GM12878 (cell line): ENCODE data around the gene PDZD2. TPM values are rescaled to one million over a fixed set of nuclear protein-coding genes. Genes with fewer than 3 reads are reported as not detected.

Source experiments
- ATAC-seq: fragments of 200-7000 bp; cut with Tn5 transposase; 3 replicates; pipeline ENCODE4 v1.9.1; 2020; ENCODE audit warnings: mild to moderate bottlenecking, moderate library complexity
- BruUV-seq: library from RNA; stranded (reverse); fragments of 400-500 nt; replicated peaks from 2 replicates; lab custom pipeline; 2021; lab: Mats Ljungman, UMichigan
- CTCF ChIA-PET: fragments of 300-600 bp; sonication (Branson Sonifier 250); formaldehyde crosslinking; extraction: SDS; loops from one replicate; lab custom pipeline; 2021; ENCODE audit warnings: inconsistent platforms; lab: Yijun Ruan, JAX
- POLR2A ChIA-PET: fragments of 350-600 bp; formaldehyde crosslinking; extraction: SDS; loops from one replicate; lab custom pipeline; 2021; ENCODE audit warnings: inconsistent platforms; lab: Charles Lee
- RAD21 ChIA-PET: fragments of 300-600 bp; sonication (Branson Sonifier 250); formaldehyde crosslinking; loops from one replicate; lab custom pipeline; 2023; ENCODE audit warnings: antibody characterized with exemption; ENCODE audit not compliant: unreplicated experiment; lab: Charles Lee
- SMC1A ChIA-PET: fragments of 300-600 bp; sonication (Branson Sonifier 250); formaldehyde crosslinking; loops from one replicate; lab custom pipeline; 2023; ENCODE audit not compliant: unreplicated experiment, uncharacterized antibody; lab: Charles Lee
- DNase-seq: peaks from one replicate; pipeline ENCODE4 v3.0.0-alpha.2; 2011; ENCODE audit warnings: low read depth, low spot score
- FAIRE-seq: peaks from 3 replicates; lab custom pipeline; 2011; peaks lifted over from hg19 to GRCh38; lab: Jason Lieb, UNC
- H2AFZ ChIP-seq: 2 replicates; pipeline ENCODE4 v1.6.0; 2011; ENCODE audit warnings: low read depth, low read length, control low read depth; ENCODE audit not compliant: control insufficient read depth
- H3K27ac ChIP-seq: 2 replicates; pipeline ENCODE4 v1.5.1; 2011; ENCODE audit warnings: control low read depth; ENCODE audit not compliant: control insufficient read depth, insufficient read depth
- H3K27me3 ChIP-seq, 2 experiments: replicated peaks in 1 of 2; 2 replicates each; pipeline versions ENCODE4 v1.6.0 to v1.6.1; 2011; ENCODE audit warnings: low read length in 1 of 2; ENCODE audit not compliant: control insufficient read depth in 2 of 2, insufficient read depth in 2 of 2
- H3K36me3 ChIP-seq, 2 experiments: 2 replicates each; pipeline ENCODE4 v1.5.1; 2011; ENCODE audit warnings: low read length in 1 of 2; ENCODE audit not compliant: control insufficient read depth in 2 of 2, insufficient read depth in 2 of 2
- H3K4me1 ChIP-seq: 2 replicates; pipeline ENCODE4 v1.6.1; 2011; ENCODE audit warnings: mild to moderate bottlenecking, low read length, moderate library complexity, mixed read lengths; ENCODE audit not compliant: control insufficient read depth, insufficient read depth
- H3K4me2 ChIP-seq: 2 replicates; pipeline ENCODE4 v1.6.0; 2011; ENCODE audit warnings: control low read depth; ENCODE audit not compliant: control insufficient read depth, insufficient read depth
- H3K4me3 ChIP-seq: fragments of 200-600 bp; sonication (generic); 2 replicates; pipeline ENCODE4 v1.5.1; 2016
- H3K79me2 ChIP-seq: 2 replicates; pipeline ENCODE4 v1.6.0; 2011; ENCODE audit warnings: low read length; ENCODE audit not compliant: control insufficient read depth, insufficient read depth
- H3K9ac ChIP-seq: 2 replicates; pipeline ENCODE4 v1.8.0; 2011; ENCODE audit warnings: low read length, control low read depth, mixed read lengths; ENCODE audit not compliant: control insufficient read depth, insufficient read depth
- H3K9me3 ChIP-seq: replicated peaks from 3 replicates; pipeline ENCODE4 v1.5.1; 2011; ENCODE audit warnings: mild to moderate bottlenecking, low read length; ENCODE audit not compliant: control insufficient read depth, insufficient read depth
- H4K20me1 ChIP-seq: 2 replicates; pipeline ENCODE4 v1.6.0; 2011; ENCODE audit not compliant: control insufficient read depth, insufficient read depth
- CEBPB ChIP-seq, 2 experiments: fragments of 150-350 bp in 1 of 2; IDR thresholded peaks; 2 replicates each; pipeline ENCODE4 v1.6.1; 2012 to 2014; ENCODE audit warnings: low read depth in 2 of 2, low read length in 2 of 2, borderline replicate concordance in 1 of 2, inconsistent platforms in 1 of 2
- CTCF ChIP-seq, 3 experiments: IDR thresholded peaks in 2 of 3; conservative IDR thresholded peaks in 1 of 3; 2 replicates each; pipeline ENCODE4 v1.5.1; 2011; ENCODE audit warnings: low read depth in 3 of 3, low read length in 3 of 3, mild to moderate bottlenecking in 3 of 3, control low read depth in 2 of 3, moderate library complexity in 2 of 3, inconsistent platforms in 1 of 3, mixed read lengths in 1 of 3; ENCODE audit not compliant: control insufficient read depth in 2 of 3, insufficient read depth in 1 of 3; ENCODE audit errors: extremely low read depth in 1 of 3
- DPF2 ChIP-seq: fragments of 450-650 bp; IDR thresholded peaks from 2 replicates; pipeline ENCODE4 v1.6.1; 2017; ENCODE audit warnings: mild to moderate bottlenecking
- E4F1 ChIP-seq: fragments of 450-650 bp; IDR thresholded peaks from 2 replicates; pipeline ENCODE4 v1.6.1; 2018; ENCODE audit warnings: borderline replicate concordance, mild to moderate bottlenecking; ENCODE audit not compliant: partially characterized antibody
- HDAC2 ChIP-seq: fragments of 200-600 bp; sonication (generic); IDR thresholded peaks from 2 replicates; pipeline ENCODE4 v1.6.1; 2017
- NKRF ChIP-seq: fragments of 450-650 bp; conservative IDR thresholded peaks from 2 replicates; pipeline ENCODE4 v1.6.1; 2017; ENCODE audit warnings: mild to moderate bottlenecking, moderate library complexity
- PAX8 ChIP-seq: fragments of 450-650 bp; IDR thresholded peaks from 2 replicates; pipeline ENCODE4 v1.6.1; 2017; ENCODE audit warnings: mild to moderate bottlenecking, moderate library complexity
- RBBP5 ChIP-seq: fragments of 200-600 bp; sonication (generic); conservative IDR thresholded peaks from 2 replicates; pipeline ENCODE4 v1.6.1; 2016
- RELA ChIP-seq: fragments of 450-650 bp; IDR thresholded peaks from 2 replicates; pipeline ENCODE4 v1.8.0; 2014; ENCODE audit warnings: borderline replicate concordance; ENCODE audit not compliant: partially characterized antibody
- SKIL ChIP-seq: fragments of 450-650 bp; IDR thresholded peaks from 2 replicates; pipeline ENCODE4 v1.6.1; 2017; ENCODE audit warnings: mild to moderate bottlenecking, low read depth, inconsistent platforms; ENCODE audit not compliant: poor library complexity, severe bottlenecking
- SMAD1 ChIP-seq: fragments of 450-650 bp; IDR thresholded peaks from 2 replicates; pipeline ENCODE4 v1.6.1; 2018; ENCODE audit warnings: mild to moderate bottlenecking, low read depth; ENCODE audit not compliant: partially characterized antibody
- SPI1 ChIP-seq: IDR thresholded peaks from 2 replicates; pipeline ENCODE4 v1.6.1; 2011; ENCODE audit warnings: low read depth, mild to moderate bottlenecking, low read length, moderate library complexity, borderline replicate concordance; ENCODE audit not compliant: insufficient read depth
- ZSCAN29 ChIP-seq: fragments of 450-650 bp; IDR thresholded peaks from 2 replicates; pipeline ENCODE4 v1.6.1; 2017; ENCODE audit warnings: mild to moderate bottlenecking, moderate library complexity
- ZZZ3 ChIP-seq: IDR thresholded peaks from 2 replicates; pipeline ENCODE4 v1.6.1; 2011; ENCODE audit warnings: low read depth; ENCODE audit not compliant: control insufficient read depth, insufficient read length
- WGBS: methylation state at CpG from one replicate; pipeline ENCODE4 v1.1.6; 2016; ENCODE audit warnings: low lambda C conversion rate; ENCODE audit not compliant: insufficient replicate concordance, insufficient coverage; ENCODE audit errors: missing lambda C conversion rate; 5-methylcytosine and 5-hydroxymethylcytosine counted together
- in situ Hi-C: fragments of 300-500 bp; cut with MboI; formaldehyde crosslinking; loops from 9 replicates; pipeline ENCODE4 v1.14.3; 2018; ENCODE audit warnings: mixed read lengths
- intact Hi-C: fragments of 100-400 bp; cut with micrococcal nuclease; formaldehyde crosslinking; loops from one replicate; pipeline ENCODE4 v1.14.2; 2022; ENCODE audit not compliant: unreplicated experiment
- polyA plus RNA-seq, 11 experiments: library from polyadenylated mRNA; depleted of rRNA in 4 of 11; unstranded in 6 of 11; stranded (reverse) in 5 of 11; fragments of >200 nt; fragmentation: Nextera tagmentation in 4 of 11; fragmentation: Illumina TruSeq in 1 of 11; extraction: Ambion mirVana in 4 of 11; extraction: Trizol in 1 of 11; gene quantifications; 1 replicate in 1 of 11; 2 replicates in 10 of 11; pipeline versions ENCODE4 v1.2.1 to v1.2.3, GENCODE V29; 2011 to 2016; ENCODE audit warnings: inconsistent platforms in 2 of 11, missing spikeins in 2 of 11, low read depth in 1 of 11
- total RNA-seq, 4 experiments: library from RNA; depleted of rRNA in 3 of 4; stranded (reverse); fragments of >200 nt in 3 of 4; fragmentation: Illumina TruSeq in 1 of 4; extraction: Trizol in 1 of 4; gene quantifications; 2 replicates each; pipeline versions ENCODE4 v1.2.1 to v1.2.3, GENCODE V29; 2013 to 2021

The PDZD2 gene
- total and polyA plus RNA-seq, 10 of the 15 experiments (the other 5 are each of a cell fraction or from before 2014, with no cell fraction given) = 0.01 to 0.58 (median 0.29) TPM; not detected in 3

GRCh38 chr5:32089146-32090000 lies 450.4 kb downstream of the PDZD2 start:
- intact Hi-C loops = no loop called here
- ATAC-seq = no peak
- BruUV-seq = no TSS peak
- CTCF ChIA-PET = interaction anchor here (0.8 kb wide), 1 partner anchor 12 kb away, joined by 3 read pairs; no protein-coding TSS in a partner anchor
- 82% methylated on average over 30 of the region's 30 CpGs for WGBS
- in situ Hi-C loops = no loop called here
- SMC1A ChIA-PET = no interaction called here
- Histone ChIP-seq H3K9me3 (no peaks in the 10 kb centered on the region), H3K79me2 (no peaks in the 10 kb centered on the region), H4K20me1 (no peaks in the 10 kb centered on the region), H3K9ac (no peak overlapping the region), H2AFZ (no peak overlapping the region), H3K4me2 (no peak overlapping the region), H3K27ac (no peak overlapping the region), H3K27me3 (no peaks in the 10 kb centered on the region), H3K36me3 (no peaks in the 10 kb centered on the region), H3K4me3 (no peak overlapping the region), H3K4me1 (no peaks in the 10 kb centered on the region)
- RAD21 ChIA-PET = no interaction called here
- no peak for FAIRE-seq
- POLR2A ChIA-PET = no interaction called here
- DNase-seq = no peak
- no peak for TF ChIP-seq ZZZ3
- no peak for TF ChIP-seq DPF2
- no peak for TF ChIP-seq SMAD1
- no peak for TF ChIP-seq SPI1
- TF ChIP-seq NKRF = no peak
- no peak for TF ChIP-seq ZSCAN29
- no peak for TF ChIP-seq CEBPB (IDR thresholded peaks at IDR 0.05; ENCODE audit: borderline replicate concordance in 1 of 2, low read depth in 2 of 2, low read length in 2 of 2)
- no peak for TF ChIP-seq CTCF (IDR thresholded peaks at IDR 0.05 in 2 of 3, conservative IDR thresholded peaks at IDR 0.05 in 1 of 3; ENCODE audit: control insufficient read depth in 2 of 3, extremely low read depth in 1 of 3, insufficient read depth in 1 of 3, low read depth in 3 of 3, low read length in 3 of 3)
- TF ChIP-seq PAX8 = no peak
- no peak for TF ChIP-seq RBBP5
- TF ChIP-seq RELA = no peak
- TF ChIP-seq HDAC2 = no peak
- no peak for TF ChIP-seq SKIL
- TF ChIP-seq E4F1 = no peak
